NCI-H226 (cell line): Measurements from ENCODE around the gene METTL25B.
"Not testable (repeated sequence)": the region's sequence is repeated elsewhere in the genome, so short reads cannot be mapped to it uniquely, and the experiment has no call there.

Experiments used
- DNase-seq: peaks from one replicate; pipeline ENCODE4 v3.0.0-alpha.2; 2015

METTL25B gene

DNA sequence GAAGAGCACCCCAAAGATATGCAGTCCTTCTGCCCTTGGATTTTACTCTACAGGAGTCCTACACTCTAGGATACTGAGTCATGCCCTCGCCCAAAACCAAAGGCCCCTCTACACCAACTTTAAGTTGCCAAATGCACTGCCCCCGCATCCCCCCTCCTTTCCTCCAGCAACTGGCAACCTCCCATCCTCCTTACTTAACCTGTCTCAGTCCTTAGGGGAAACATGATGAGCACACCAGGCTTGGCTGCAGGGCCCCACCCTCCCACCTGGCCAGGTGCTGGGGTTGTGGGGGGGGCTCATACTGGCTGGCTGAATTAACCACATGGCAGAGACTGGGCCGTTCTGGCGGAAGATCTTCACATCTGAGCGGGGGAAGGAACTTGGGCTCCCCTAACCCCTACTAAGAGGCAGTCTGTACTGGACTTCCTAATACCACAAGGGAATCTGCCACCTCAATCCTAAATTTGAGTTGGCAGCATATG, 22.0 kb downstream of the METTL25B start:
- peak; percentile 68 for DNase-seq

DNA sequence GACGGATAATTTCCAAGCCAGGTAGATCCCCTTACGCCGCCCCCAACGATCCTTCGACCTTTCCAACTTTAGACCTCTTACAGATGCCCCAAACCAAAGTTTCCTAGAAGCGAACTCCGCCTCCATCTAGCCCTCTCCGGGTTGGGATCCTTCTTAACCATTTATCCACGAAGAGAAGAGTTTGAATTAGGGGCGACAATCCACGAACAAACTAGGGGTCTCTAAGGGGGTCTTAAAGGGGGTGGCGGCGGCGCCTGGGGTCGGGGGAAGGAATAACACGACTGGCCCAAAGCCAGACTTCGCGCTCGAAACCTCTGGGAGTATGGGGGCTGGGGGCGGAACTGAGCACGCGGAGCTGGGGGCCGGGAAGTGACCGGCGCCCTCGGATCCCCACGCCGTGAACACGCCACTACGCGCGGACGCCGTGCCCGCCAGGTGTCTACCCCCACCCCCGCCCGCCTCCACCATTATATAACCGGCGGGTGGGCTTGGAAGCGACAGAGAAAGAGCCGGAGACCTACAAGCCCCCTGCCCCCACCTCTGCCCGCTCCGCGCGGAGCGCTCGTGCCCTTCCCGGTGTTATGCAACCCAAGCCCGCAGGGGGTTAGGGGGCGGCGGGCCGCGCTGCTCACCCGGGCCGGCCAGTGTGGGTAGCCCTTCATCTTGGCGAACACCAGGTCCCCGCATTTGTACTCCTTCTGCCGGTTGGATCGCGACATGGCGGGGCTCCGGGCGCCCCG, 22.6 kb downstream of the METTL25B start:
- no peak for DNase-seq

DNA sequence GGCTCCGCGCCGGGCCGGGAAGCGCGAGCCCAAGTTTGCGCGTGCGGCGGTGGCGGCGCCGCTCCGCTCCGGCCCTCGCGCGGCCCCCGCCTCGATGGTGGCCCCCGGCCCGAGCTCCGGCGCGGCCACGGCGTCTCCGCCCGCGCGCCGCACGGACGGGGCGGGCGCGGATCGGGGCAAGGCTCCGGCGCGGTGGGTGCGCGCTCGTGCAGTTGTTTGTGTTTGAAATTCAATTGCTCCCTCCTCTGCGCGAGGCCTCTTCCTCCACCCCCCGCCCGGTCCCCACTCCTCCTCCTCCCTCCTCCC, 23.1 kb downstream of the METTL25B start, which contains the start of gene HDGF:
Gene HDGF (minus strand): TSS at position 225 of the 306 bp plus-strand sequence. CDS start 246 bp downstream, outside the sequence.
- no peak for DNase-seq

- peak; percentile 98 for DNase-seq
Measured at GRCh38 chr1:156751757-156752481, 23.6 kb downstream of the METTL25B start.

DNA sequence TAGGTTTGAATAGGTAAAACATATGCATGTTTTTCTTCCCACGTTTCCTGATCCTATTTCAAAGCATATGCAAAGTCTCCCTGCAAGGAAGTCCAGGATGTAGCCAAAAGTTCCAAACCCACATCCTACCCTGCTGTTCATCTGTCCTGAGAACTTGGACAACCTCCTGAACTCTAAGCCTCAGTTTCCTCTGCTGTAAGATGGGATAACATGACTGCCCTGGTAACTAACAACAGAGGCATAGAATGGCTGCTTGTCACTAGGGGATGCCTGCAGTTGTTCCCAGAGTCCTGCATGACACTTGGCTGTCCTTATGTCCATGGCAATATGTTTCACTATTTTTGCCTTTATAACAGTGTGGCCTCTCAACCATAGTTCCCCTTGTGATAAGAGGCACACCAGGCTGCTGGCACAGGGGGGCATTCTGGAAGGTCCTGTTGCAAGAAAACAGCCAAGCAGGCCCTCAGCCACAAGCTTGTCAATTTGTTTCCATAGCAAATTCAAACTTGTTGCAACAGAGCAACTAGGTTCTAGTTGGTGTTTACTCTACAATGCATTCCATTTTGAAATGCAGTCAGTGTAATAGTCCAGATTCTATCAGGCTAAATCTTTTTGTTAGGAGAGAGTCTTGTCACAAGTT, 24.7 kb downstream of the METTL25B start:
- DNase-seq: no peak

- no peak for DNase-seq
Measured at GRCh38 chr1:156754219-156754618, 25.9 kb downstream of the METTL25B start.

- no peak for DNase-seq
Measured at GRCh38 chr1:156755527-156755950, 27.3 kb downstream of the METTL25B start.

DNA sequence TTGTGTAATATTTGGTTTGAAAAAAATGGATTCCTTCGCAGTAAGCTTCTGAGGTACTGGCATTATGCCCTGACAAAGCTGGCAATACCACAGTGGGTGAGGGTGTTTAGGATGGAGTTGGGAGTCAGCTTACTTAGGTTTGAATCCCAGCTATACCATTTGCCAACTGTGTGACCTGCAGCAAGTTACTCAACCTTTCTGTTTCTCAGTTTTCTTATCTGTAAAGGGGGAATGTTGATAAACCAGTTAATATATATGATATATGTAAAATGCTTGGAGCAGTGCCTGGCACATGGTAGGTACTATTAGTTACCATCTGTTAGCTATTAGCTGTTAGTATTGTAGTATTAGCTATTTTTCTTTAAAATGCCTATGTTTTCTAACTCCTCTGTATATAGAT, 28.1 kb downstream of the METTL25B start:
- DNase-seq: no peak

GRCh38 chr1:156757572-156758253, 29.4 kb downstream of the METTL25B start:
- DNase-seq: not testable (repeated sequence)

- DNase-seq: no peak
Measured at GRCh38 chr1:156760092-156760795, 32.0 kb downstream of the METTL25B start.

DNA sequence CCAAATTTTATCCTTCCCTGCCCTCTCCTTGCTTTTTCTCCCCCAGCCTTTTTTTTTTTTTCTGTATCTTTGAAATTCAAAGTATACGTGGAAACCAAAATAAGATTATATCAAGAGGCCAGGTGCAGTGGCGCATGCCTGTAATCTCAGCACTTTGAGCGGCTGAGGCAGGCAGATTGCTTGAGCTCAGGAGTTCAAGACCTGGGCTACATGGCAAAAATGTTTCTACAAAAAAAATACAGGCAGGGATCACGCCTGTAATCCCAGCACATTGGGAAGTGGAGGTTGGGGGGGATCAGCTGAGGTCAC, 32.5 kb downstream of the METTL25B start:
- no peak for DNase-seq

DNA sequence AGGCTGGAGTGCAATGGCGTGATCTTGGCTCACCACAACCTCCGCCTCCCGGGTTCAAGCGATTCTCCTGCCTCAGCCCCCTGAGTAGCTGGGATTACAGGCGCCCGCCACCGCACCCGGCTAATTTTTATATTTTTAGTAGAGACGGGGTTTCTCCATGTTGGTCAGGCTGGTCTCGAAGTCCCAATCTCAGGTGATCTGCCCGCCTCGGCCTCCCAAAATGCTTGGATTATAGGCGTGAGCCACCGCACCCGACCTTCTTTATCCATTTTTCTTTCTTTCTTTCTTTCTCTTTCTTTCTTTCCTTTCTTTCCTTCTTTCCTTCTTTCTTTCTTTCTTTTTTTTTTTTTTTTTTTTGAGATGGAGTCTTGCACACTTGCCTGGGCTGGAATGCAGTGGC, 36.9 kb downstream of the METTL25B start:
- not testable (repeated sequence) for DNase-seq

DNA sequence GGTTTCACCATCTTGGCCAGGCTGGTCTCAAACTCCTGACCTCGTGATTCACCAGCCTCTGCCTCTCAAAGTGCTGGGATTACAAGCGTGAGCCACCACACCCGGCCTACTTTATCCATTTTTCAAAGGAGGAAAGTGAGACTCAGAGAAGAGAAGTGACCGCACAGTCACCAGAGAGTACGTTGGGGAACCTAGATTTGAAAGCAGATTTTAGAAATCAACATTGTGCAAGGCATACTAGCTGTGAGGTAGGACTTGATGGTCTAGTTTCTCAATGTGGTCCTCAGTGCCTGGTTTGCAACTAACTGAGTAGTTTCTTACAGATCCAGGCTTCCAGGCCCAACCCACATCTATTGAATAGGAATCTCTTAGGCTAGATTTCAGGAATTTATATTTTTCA, 37.4 kb downstream of the METTL25B start:
- no peak for DNase-seq

GRCh38 chr1:156766298-156767100, 38.2 kb downstream of the METTL25B start:
- no peak for DNase-seq

DNA sequence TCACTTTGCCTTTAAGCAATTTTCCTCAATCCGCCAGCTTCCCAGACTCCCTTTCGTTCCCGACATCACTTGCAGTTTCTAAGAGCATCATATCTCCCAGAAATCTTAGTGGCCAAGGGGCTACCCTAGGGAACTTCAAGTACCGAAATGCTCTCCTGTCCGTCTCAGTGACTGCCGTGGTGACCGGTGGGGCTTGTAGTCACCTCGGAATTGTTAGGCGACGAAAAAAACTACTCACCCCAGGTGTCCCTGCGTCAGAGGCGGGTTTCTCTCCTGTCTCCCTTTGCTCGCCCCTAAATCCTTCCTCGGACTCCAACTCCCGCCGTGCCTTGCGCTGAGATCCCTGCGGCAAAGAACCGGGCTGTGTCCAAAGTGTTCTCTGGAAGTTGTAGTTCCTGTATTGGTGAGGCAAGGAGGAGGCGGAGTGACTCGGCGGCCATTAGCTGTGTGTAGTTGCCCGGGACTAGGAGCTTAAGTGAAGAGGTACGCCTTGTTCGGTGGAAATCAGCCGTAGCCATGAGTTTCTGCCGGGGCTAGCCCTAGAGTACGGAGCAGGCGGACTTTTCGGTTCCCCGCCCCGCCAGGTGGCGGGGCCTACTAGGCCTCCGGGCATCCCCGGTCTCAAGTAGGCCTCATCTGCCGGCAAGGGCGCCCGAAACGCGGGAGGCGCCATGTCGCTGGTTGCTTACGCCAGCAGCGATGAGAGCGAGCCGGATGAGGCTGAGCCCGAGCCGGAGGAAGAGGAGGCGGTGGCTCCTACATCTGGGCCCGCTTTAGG, 39.0 kb downstream of the METTL25B start, which contains the start of gene PRCC:
Gene PRCC (plus strand): TSS at position 435 of the 778 bp plus-strand sequence. CDS start 237 bp downstream, at position 672.
- DNase-seq: peak; percentile 99

DNA sequence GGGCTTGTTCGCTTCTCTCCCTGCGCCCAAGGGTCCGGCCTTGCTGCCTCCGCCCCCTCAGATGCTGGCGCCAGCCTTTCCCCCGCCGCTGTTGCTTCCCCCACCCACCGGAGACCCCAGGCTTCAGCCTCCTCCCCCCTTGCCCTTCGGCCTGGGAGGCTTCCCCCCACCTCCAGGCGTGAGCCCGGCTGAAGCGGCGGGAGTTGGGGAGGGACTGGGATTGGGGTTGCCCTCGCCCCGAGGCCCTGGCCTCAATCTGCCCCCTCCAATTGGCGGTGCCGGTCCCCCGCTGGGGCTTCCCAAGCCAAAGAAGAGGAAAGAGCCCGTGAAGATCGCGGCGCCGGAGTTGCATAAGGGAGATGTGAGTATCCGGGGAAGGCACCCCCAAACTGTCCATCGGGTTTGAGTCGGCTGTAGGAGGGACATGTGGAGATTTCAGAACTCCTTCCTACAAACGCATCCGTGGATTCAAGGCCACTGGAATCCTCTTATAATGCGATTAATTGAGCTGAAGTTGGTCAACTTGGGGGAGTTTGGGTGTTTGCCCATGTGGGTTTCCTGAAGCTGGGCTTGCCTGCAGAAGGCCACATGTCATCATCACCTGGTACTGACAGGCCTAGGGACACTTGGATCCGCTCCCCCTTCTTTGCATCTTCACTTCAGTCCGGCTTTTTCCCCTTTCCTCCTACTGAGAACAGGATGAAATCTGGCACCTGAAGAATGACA, 39.8 kb downstream of the METTL25B start:
- DNase-seq: no peak

DNA sequence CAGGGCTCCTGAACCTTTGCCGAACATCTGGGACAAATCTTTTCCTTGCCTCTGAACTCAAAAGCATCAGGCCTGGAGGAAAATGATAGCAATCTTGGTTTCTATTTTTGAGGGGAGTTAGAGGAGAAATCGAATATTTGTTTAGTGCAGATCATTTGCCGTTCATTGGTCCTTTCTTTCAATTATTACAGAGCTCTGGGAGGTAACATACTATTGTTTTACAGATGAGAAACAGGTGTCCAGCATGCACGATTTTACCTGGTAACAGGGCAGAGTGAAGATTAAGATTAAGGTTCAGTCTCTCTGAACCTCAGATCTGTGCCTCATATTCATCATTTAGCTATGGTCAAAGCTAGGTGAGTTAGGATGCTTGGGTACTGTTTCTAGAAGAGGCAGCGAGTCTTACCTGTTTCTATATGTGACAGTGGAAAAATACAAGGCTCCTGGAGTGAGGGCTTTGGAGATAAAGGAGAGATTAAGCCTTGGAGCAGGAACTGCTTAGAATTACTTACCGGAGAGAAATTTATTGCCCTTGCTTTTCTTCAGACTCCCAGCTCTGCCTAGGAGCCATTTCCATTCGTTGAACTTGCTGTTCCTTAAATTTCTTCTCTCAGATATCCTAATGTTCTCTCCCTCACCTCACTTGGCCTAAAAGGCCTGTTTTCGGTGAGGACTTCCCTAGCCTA, 40.5 kb downstream of the METTL25B start:
- no peak for DNase-seq

DNA sequence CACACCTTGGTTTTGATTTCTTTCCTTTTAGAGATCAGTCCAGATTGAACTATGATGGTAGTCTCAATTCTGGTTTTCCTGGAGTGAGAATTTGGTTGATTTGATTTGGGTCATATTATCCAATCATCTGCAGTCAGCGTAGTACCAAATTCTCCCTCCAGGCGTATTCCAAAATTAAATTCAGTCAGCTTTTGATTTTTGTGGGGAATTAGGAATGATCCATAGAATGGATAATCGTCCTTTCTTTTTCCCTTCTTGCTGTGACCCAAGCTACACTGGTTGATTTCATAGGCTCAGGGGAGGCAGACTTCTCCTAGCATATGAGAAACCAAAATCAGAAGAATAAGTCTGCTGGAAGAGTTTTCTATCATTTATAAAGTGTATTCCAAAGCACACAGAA, 44.0 kb downstream of the METTL25B start:
- no peak for DNase-seq

GRCh38 chr1:156772728-156773497, 44.6 kb downstream of the METTL25B start:
- no peak for DNase-seq
